Measurements from ENCODE around the gene INF2.

INF2 gene

DNA sequence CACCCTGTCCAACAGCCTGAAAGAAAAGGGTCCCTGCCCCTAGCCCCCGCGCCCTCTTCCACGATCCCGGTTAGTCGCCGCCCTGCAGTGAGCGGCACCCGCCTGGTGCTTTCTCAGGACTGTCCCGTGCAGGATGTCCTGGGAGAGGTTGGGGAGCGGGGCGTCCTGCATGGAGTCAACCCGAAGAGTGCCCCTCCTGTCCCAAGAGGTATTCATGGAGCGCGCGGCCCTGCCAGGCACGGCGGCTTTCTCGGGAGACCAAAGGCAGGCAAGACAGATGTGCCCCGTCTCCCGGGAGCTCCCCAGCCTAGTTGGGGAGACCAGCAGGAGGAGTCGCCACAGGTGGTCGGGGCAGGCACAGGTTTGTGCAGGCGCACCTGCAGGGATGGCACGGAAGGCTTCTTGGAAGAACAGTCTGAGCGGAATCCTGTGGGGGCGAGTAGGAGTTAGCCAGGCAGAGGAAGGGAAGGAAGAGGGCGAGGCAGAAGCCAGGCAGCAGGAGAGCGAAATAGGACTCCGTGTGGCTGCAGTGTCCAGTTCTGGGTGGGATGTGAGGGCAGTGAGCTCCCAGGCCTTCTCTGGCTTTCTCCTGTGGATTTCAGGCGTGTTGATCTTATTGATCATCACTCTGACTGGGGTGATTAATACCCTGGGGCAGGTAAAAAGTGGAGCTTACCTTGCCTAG lies 64.3 kb downstream of the INF2 start:
- peaks cover 21% of the 10 kb centered on the region for H3K79me2 ChIP-seq (ENCODE audit: insufficient read depth, low read length)
- H3K27me3 ChIP-seq (ENCODE audit: insufficient read depth, low read length) = peaks cover 6% of the 10 kb centered on the region; the same call in 1 of the 2 replicates
- peaks cover 46% of the 10 kb centered on the region for H3K4me1 ChIP-seq (ENCODE audit: insufficient read depth, low read length, severe bottlenecking)
- H3F3A ChIP-seq (ENCODE audit: insufficient read depth, low read length) = no peaks in the 10 kb centered on the region
- peak overlapping the region; percentile 19 for H3K27ac ChIP-seq (ENCODE audit: low read depth, low read length, poor library complexity, severe bottlenecking)
- H4K20me1 ChIP-seq (ENCODE audit: insufficient read depth, low read length) = no peaks in the 10 kb centered on the region
- no peak for TF ChIP-seq EZH2 (IDR thresholded peaks at IDR 0.05; ENCODE audit: borderline replicate concordance, low read length)
- TF ChIP-seq, protein P1, sequence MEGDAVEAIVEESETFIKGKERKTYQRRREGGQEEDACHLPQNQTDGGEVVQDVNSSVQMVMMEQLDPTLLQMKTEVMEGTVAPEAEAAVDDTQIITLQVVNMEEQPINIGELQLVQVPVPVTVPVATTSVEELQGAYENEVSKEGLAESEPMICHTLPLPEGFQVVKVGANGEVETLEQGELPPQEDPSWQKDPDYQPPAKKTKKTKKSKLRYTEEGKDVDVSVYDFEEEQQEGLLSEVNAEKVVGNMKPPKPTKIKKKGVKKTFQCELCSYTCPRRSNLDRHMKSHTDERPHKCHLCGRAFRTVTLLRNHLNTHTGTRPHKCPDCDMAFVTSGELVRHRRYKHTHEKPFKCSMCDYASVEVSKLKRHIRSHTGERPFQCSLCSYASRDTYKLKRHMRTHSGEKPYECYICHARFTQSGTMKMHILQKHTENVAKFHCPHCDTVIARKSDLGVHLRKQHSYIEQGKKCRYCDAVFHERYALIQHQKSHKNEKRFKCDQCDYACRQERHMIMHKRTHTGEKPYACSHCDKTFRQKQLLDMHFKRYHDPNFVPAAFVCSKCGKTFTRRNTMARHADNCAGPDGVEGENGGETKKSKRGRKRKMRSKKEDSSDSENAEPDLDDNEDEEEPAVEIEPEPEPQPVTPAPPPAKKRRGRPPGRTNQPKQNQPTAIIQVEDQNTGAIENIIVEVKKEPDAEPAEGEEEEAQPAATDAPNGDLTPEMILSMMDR (IDR thresholded peaks at IDR 0.05; ENCODE audit: low read length) = no peak
- peak overlapping the region; percentile 96 for H3K9ac ChIP-seq (ENCODE audit: low read length)
- H3K36me3 ChIP-seq (ENCODE audit: insufficient read depth, low read length) = peaks cover 36% of the 10 kb centered on the region
- H3K4me3 ChIP-seq (ENCODE audit: low read depth, low read length, poor library complexity, severe bottlenecking) = peak overlapping the region; percentile 87
- no peak overlapping the region for H2AFZ ChIP-seq (ENCODE audit: low read length)
- H3K9me2 ChIP-seq (ENCODE audit: low read depth, low read length) = no peaks in the 10 kb centered on the region
- H3K4me2 ChIP-seq (ENCODE audit: low read length) = peak overlapping the region; percentile 76
- peaks cover 7% of the 10 kb centered on the region; the same call in 1 of the 2 replicates for H3K9me3 ChIP-seq (ENCODE audit: low read length)

DNA sequence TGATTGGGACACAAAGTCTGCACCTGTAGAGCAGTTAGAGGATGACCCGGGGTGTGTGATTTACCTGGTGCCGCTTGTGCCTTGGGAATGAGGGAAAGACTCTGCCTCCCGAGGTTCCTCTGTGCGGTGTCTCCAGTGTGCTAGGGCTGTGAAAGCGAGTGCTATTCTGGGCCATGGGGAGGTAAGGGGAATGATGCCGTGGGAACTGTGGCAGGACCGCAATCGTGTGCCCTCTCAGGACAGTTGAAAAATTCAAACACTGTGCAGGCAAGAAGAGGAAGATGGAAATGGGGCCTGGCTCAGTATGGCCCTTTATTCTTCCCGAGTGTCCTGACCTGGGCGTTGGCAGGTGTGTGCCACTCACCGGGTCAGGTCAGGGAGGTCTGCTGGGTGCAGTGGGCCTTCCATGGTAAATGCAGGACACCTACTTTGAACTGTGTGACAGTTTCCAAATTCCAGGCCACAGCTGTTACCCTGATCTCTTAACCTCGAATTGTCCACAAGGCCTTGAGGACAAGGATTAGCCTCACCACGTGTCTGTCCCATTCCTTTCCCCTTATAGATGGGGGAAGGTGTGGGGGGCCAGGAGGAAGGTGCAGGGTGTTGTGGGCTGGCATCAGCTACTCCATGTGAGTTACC lies 64.9 kb downstream of the INF2 start:
- TF ChIP-seq, protein P1 (IDR thresholded peaks at IDR 0.05; ENCODE audit: low read length) = no peak
- TF ChIP-seq EZH2 (IDR thresholded peaks at IDR 0.05; ENCODE audit: borderline replicate concordance, low read length) = no peak
- Histone ChIP-seq H3K4me3 (ENCODE audit: low read depth, low read length, poor library complexity, severe bottlenecking) (peak overlapping the region; percentile 87), H3K27ac (ENCODE audit: low read depth, low read length, poor library complexity, severe bottlenecking) (peak overlapping the region; percentile 23), H4K20me1 (ENCODE audit: insufficient read depth, low read length) (no peaks in the 10 kb centered on the region), H2AFZ (ENCODE audit: low read length) (no peak overlapping the region), H3K4me1 (ENCODE audit: insufficient read depth, low read length, severe bottlenecking) (peaks cover 46% of the 10 kb centered on the region), H3K27me3 (ENCODE audit: insufficient read depth, low read length) (peaks cover 6% of the 10 kb centered on the region; the same call in 1 of the 2 replicates), H3F3A (ENCODE audit: insufficient read depth, low read length) (no peaks in the 10 kb centered on the region), H3K9me3 (ENCODE audit: low read length) (peaks cover 7% of the 10 kb centered on the region; the same call in 1 of the 2 replicates), H3K9me2 (ENCODE audit: low read depth, low read length) (no peaks in the 10 kb centered on the region), H3K79me2 (ENCODE audit: insufficient read depth, low read length) (peaks cover 21% of the 10 kb centered on the region), H3K9ac (ENCODE audit: low read length) (peak overlapping the region; percentile 96), H3K36me3 (ENCODE audit: insufficient read depth, low read length) (peaks cover 42% of the 10 kb centered on the region), H3K4me2 (ENCODE audit: low read length) (peak overlapping the region; percentile 76)

DNA sequence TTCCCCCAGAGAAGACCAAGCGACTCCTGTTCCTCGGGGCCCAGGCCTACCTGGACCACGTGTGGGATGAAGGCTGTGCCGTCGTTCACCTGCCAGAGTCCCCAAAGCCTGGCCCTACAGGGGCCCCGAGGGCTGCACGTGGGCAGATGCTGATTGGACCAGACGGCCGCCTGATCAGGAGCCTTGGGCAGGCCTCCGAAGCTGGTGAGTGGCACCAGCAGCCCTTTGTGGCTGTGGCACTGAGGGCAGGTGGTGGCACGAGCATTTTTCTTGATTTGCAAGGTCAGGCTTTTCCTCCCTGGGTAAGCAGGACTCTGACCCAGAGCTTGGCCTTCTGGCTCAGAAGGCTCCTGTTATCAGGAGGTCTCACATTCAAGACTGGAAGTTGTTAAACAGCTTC lies 66.2 kb downstream of the INF2 start:
- Histone ChIP-seq H3F3A (ENCODE audit: insufficient read depth, low read length) (no peaks in the 10 kb centered on the region), H3K27me3 (ENCODE audit: insufficient read depth, low read length) (no peaks in the 10 kb centered on the region), H3K9ac (ENCODE audit: low read length) (peak overlapping the region; percentile 96; the same call in 1 of the 2 replicates), H3K27ac (ENCODE audit: low read depth, low read length, poor library complexity, severe bottlenecking) (peak overlapping the region; percentile 67), H3K4me3 (ENCODE audit: low read depth, low read length, poor library complexity, severe bottlenecking) (no peak overlapping the region), H3K4me2 (ENCODE audit: low read length) (peak overlapping the region; percentile 76; the same call in 1 of the 2 replicates), H3K36me3 (ENCODE audit: insufficient read depth, low read length) (peaks cover 53% of the 10 kb centered on the region), H2AFZ (ENCODE audit: low read length) (no peak overlapping the region), H3K9me3 (ENCODE audit: low read length) (no peaks in the 10 kb centered on the region), H3K79me2 (ENCODE audit: insufficient read depth, low read length) (peaks cover 21% of the 10 kb centered on the region), H4K20me1 (ENCODE audit: insufficient read depth, low read length) (no peaks in the 10 kb centered on the region), H3K4me1 (ENCODE audit: insufficient read depth, low read length, severe bottlenecking) (peaks cover 46% of the 10 kb centered on the region), H3K9me2 (ENCODE audit: low read depth, low read length) (no peaks in the 10 kb centered on the region)
- no peak for TF ChIP-seq EZH2 (IDR thresholded peaks at IDR 0.05; ENCODE audit: borderline replicate concordance, low read length)
- TF ChIP-seq, protein P1 (IDR thresholded peaks at IDR 0.05; ENCODE audit: low read length) = no peak
